Measurements from ENCODE around the gene KRT85.

Gene KRT85

GRCh38 chr12:52378091-52378490 lies 10.8 kb upstream of the KRT85 start:
- Histone ChIP-seq H3K9ac (ENCODE audit: low read length) (no peak overlapping the region), H3K27me3 (ENCODE audit: control insufficient read depth in 1 of 2, insufficient read depth in 2 of 2, low read length in 2 of 2) (no peaks in the 10 kb centered on the region), H3K4me3 (ENCODE audit: low read depth in 1 of 2, low read length in 2 of 2) (no peak overlapping the region), H3K27ac (ENCODE audit: low read depth, low read length) (no peak overlapping the region), H3K9me3 (ENCODE audit: low read length) (no peaks in the 10 kb centered on the region), H3K4me1 (ENCODE audit: insufficient read depth, low read length) (no peaks in the 10 kb centered on the region), H3K36me3 (ENCODE audit: insufficient read depth, low read length) (no peaks in the 10 kb centered on the region)

- Histone ChIP-seq H3K36me3 (ENCODE audit: insufficient read depth, low read length) (no peaks in the 10 kb centered on the region), H3K4me3 (ENCODE audit: low read depth in 1 of 2, low read length in 2 of 2) (no peak overlapping the region), H3K9me3 (ENCODE audit: low read length) (no peaks in the 10 kb centered on the region), H3K4me1 (ENCODE audit: insufficient read depth, low read length) (no peaks in the 10 kb centered on the region), H3K9ac (ENCODE audit: low read length) (no peak overlapping the region), H3K27me3 (ENCODE audit: control insufficient read depth in 1 of 2, insufficient read depth in 2 of 2, low read length in 2 of 2) (no peaks in the 10 kb centered on the region), H3K27ac (ENCODE audit: low read depth, low read length) (no peak overlapping the region)
Measured at GRCh38 chr12:52377266-52377665, 10.0 kb upstream of the KRT85 start.

- no peak overlapping the region for H3K27ac ChIP-seq (ENCODE audit: low read depth, low read length)
- H3K9me3 ChIP-seq (ENCODE audit: low read length): no peaks in the 10 kb centered on the region
- no peak overlapping the region for H3K9ac ChIP-seq (ENCODE audit: low read length)
- no peaks in the 10 kb centered on the region for H3K4me1 ChIP-seq (ENCODE audit: insufficient read depth, low read length)
- H3K36me3 ChIP-seq (ENCODE audit: insufficient read depth, low read length): no peaks in the 10 kb centered on the region
- H3K27me3 ChIP-seq (ENCODE audit: control insufficient read depth in 1 of 2, insufficient read depth in 2 of 2, low read length in 2 of 2): no peaks in the 10 kb centered on the region
- no peak overlapping the region for H3K4me3 ChIP-seq (ENCODE audit: low read depth in 1 of 2, low read length in 2 of 2)
Measured at GRCh38 chr12:52372216-52373154, 5.2 kb upstream of the KRT85 start.

GRCh38 chr12:52371716-52372115 lies 4.4 kb upstream of the KRT85 start:
- no peaks in the 10 kb centered on the region for H3K36me3 ChIP-seq (ENCODE audit: insufficient read depth, low read length)
- no peak overlapping the region for H3K9ac ChIP-seq (ENCODE audit: low read length)
- H3K27ac ChIP-seq (ENCODE audit: low read depth, low read length): no peak overlapping the region
- H3K9me3 ChIP-seq (ENCODE audit: low read length): no peaks in the 10 kb centered on the region
- no peak overlapping the region for H3K4me3 ChIP-seq (ENCODE audit: low read depth in 1 of 2, low read length in 2 of 2)
- no peaks in the 10 kb centered on the region for H3K4me1 ChIP-seq (ENCODE audit: insufficient read depth, low read length)
- no peaks in the 10 kb centered on the region for H3K27me3 ChIP-seq (ENCODE audit: control insufficient read depth in 1 of 2, insufficient read depth in 2 of 2, low read length in 2 of 2)

- Histone ChIP-seq H3K9me3 (ENCODE audit: low read length) (no peaks in the 10 kb centered on the region), H3K4me3 (ENCODE audit: low read depth in 1 of 2, low read length in 2 of 2) (no peak overlapping the region), H3K27me3 (ENCODE audit: control insufficient read depth in 1 of 2, insufficient read depth in 2 of 2, low read length in 2 of 2) (no peaks in the 10 kb centered on the region), H3K4me1 (ENCODE audit: insufficient read depth, low read length) (no peaks in the 10 kb centered on the region), H3K9ac (ENCODE audit: low read length) (no peak overlapping the region), H3K36me3 (ENCODE audit: insufficient read depth, low read length) (no peaks in the 10 kb centered on the region), H3K27ac (ENCODE audit: low read depth, low read length) (no peak overlapping the region)
Measured at GRCh38 chr12:52370926-52371608, 3.8 kb upstream of the KRT85 start.

- no peaks in the 10 kb centered on the region for H3K36me3 ChIP-seq (ENCODE audit: insufficient read depth, low read length)
- H3K27me3 ChIP-seq (ENCODE audit: control insufficient read depth in 1 of 2, insufficient read depth in 2 of 2, low read length in 2 of 2): no peaks in the 10 kb centered on the region
- H3K27ac ChIP-seq (ENCODE audit: low read depth, low read length): no peak overlapping the region
- no peaks in the 10 kb centered on the region for H3K9me3 ChIP-seq (ENCODE audit: low read length)
- H3K4me1 ChIP-seq (ENCODE audit: insufficient read depth, low read length): no peaks in the 10 kb centered on the region
- no peak overlapping the region for H3K9ac ChIP-seq (ENCODE audit: low read length)
- H3K4me3 ChIP-seq (ENCODE audit: low read depth in 1 of 2, low read length in 2 of 2): no peak overlapping the region
Measured at GRCh38 chr12:52369809-52370208, 2.5 kb upstream of the KRT85 start.

- Histone ChIP-seq H3K9me3 (ENCODE audit: low read length) (no peaks in the 10 kb centered on the region), H3K4me3 (ENCODE audit: low read depth in 1 of 2, low read length in 2 of 2) (no peak overlapping the region), H3K27me3 (ENCODE audit: control insufficient read depth in 1 of 2, insufficient read depth in 2 of 2, low read length in 2 of 2) (no peaks in the 10 kb centered on the region), H3K4me1 (ENCODE audit: insufficient read depth, low read length) (no peaks in the 10 kb centered on the region), H3K27ac (ENCODE audit: low read depth, low read length) (no peak overlapping the region), H3K9ac (ENCODE audit: low read length) (no peak overlapping the region), H3K36me3 (ENCODE audit: insufficient read depth, low read length) (no peaks in the 10 kb centered on the region)
Measured at GRCh38 chr12:52369211-52369610, 1.9 kb upstream of the KRT85 start.

GRCh38 chr12:52368508-52368907 lies 1.2 kb upstream of the KRT85 start:
- Histone ChIP-seq H3K36me3 (ENCODE audit: insufficient read depth, low read length) (no peaks in the 10 kb centered on the region), H3K9ac (ENCODE audit: low read length) (no peak overlapping the region), H3K4me3 (ENCODE audit: low read depth in 1 of 2, low read length in 2 of 2) (no peak overlapping the region), H3K9me3 (ENCODE audit: low read length) (no peaks in the 10 kb centered on the region), H3K27me3 (ENCODE audit: control insufficient read depth in 1 of 2, insufficient read depth in 2 of 2, low read length in 2 of 2) (no peaks in the 10 kb centered on the region), H3K4me1 (ENCODE audit: insufficient read depth, low read length) (no peaks in the 10 kb centered on the region), H3K27ac (ENCODE audit: low read depth, low read length) (no peak overlapping the region)

GRCh38 chr12:52367876-52368275 lies 595 bp upstream of the KRT85 start:
- H3K9ac ChIP-seq (ENCODE audit: low read length): no peak overlapping the region
- H3K9me3 ChIP-seq (ENCODE audit: low read length): no peaks in the 10 kb centered on the region
- no peak overlapping the region for H3K27ac ChIP-seq (ENCODE audit: low read depth, low read length)
- no peaks in the 10 kb centered on the region for H3K4me1 ChIP-seq (ENCODE audit: insufficient read depth, low read length)
- no peaks in the 10 kb centered on the region for H3K27me3 ChIP-seq (ENCODE audit: control insufficient read depth in 1 of 2, insufficient read depth in 2 of 2, low read length in 2 of 2)
- H3K36me3 ChIP-seq (ENCODE audit: insufficient read depth, low read length): no peaks in the 10 kb centered on the region
- no peak overlapping the region for H3K4me3 ChIP-seq (ENCODE audit: low read depth in 1 of 2, low read length in 2 of 2)

- H3K27ac ChIP-seq (ENCODE audit: low read depth, low read length): no peak overlapping the region
Measured at GRCh38 chr12:52364901-52365489, 2.3 kb downstream of the KRT85 start.

GRCh38 chr12:52364061-52364460 lies 3.2 kb downstream of the KRT85 start:
- Histone ChIP-seq H3K36me3 (ENCODE audit: insufficient read depth, low read length) (no peaks in the 10 kb centered on the region), H3K27me3 (ENCODE audit: control insufficient read depth in 1 of 2, insufficient read depth in 2 of 2, low read length in 2 of 2) (no peaks in the 10 kb centered on the region), H3K9ac (ENCODE audit: low read length) (no peak overlapping the region)

More at GRCh38 chr12:52364901-52365489, 2.3 kb downstream of the KRT85 start:
- Histone ChIP-seq H3K36me3 (ENCODE audit: insufficient read depth, low read length) (no peaks in the 10 kb centered on the region), H3K4me3 (ENCODE audit: low read depth in 1 of 2, low read length in 2 of 2) (no peak overlapping the region), H3K9me3 (ENCODE audit: low read length) (no peaks in the 10 kb centered on the region), H3K9ac (ENCODE audit: low read length) (no peak overlapping the region), H3K27me3 (ENCODE audit: control insufficient read depth in 1 of 2, insufficient read depth in 2 of 2, low read length in 2 of 2) (no peaks in the 10 kb centered on the region), H3K4me1 (ENCODE audit: insufficient read depth, low read length) (no peaks in the 10 kb centered on the region)

More at GRCh38 chr12:52364061-52364460, 3.2 kb downstream of the KRT85 start:
- H3K9me3 ChIP-seq (ENCODE audit: low read length): no peaks in the 10 kb centered on the region
- no peak overlapping the region for H3K4me3 ChIP-seq (ENCODE audit: low read depth in 1 of 2, low read length in 2 of 2)
- no peaks in the 10 kb centered on the region for H3K4me1 ChIP-seq (ENCODE audit: insufficient read depth, low read length)
- H3K27ac ChIP-seq (ENCODE audit: low read depth, low read length): no peak overlapping the region

Data from muscle layer of colon (tissue), 2 donors.